Loucy (cell line): Measurements from ENCODE around the gene PAM16.

Source experiments
- EZH2phosphoT487 ChIP-seq: fragments of 200-600 bp; IDR thresholded peaks from 2 replicates; pipeline ENCODE4 v1.6.1; 2018; ENCODE audit warnings: antibody characterized with exemption, mild to moderate bottlenecking, moderate library complexity, borderline replicate concordance
- TF ChIP-seq, protein P1 (sequence below): fragments of 200-600 bp; sonication (generic); conservative IDR thresholded peaks from 2 replicates; pipeline ENCODE4 v1.5.1; 2014; ENCODE audit warnings: mild to moderate bottlenecking, antibody characterized with exemption, low read length

DNA sequence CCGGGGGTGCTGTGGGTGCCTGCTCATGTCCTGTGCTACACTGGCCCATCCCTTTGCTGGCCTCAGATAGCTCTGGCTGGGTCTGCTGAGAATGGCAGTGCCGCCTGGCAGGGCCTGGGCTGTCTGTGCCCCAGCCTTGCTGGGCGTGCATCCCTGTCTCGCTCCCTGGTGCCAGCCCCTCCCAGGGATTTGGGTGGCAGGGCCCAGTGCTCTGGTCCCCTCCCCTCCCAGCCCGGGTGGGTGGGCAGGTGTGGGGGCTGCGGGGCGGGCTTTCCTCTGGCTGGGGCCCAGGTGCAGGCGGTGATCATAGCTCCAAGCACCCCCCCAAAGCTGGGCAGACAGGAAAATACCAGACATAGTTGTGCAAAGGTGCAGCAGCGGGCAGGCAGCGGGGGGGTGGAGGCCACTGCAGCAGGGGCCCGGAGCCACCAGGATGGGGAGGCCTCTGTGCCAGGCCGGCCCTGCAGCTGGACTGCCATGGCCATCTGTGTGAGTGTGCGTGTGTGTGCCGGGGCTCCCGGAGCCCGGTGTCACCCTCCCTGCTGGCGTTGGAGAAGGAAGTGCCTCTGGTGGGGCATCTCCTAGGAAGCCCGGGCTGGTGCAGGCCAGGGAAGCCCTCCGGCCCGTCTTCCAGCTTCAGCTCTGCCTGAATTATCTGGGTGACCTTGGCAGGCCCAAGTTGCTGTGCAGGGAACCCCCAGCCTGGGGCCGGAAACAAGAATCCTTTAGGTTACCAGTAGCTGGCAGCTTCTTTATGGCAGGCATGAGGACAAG is 27.9 kb downstream of the PAM16 start:
- TF ChIP-seq, protein P1, sequence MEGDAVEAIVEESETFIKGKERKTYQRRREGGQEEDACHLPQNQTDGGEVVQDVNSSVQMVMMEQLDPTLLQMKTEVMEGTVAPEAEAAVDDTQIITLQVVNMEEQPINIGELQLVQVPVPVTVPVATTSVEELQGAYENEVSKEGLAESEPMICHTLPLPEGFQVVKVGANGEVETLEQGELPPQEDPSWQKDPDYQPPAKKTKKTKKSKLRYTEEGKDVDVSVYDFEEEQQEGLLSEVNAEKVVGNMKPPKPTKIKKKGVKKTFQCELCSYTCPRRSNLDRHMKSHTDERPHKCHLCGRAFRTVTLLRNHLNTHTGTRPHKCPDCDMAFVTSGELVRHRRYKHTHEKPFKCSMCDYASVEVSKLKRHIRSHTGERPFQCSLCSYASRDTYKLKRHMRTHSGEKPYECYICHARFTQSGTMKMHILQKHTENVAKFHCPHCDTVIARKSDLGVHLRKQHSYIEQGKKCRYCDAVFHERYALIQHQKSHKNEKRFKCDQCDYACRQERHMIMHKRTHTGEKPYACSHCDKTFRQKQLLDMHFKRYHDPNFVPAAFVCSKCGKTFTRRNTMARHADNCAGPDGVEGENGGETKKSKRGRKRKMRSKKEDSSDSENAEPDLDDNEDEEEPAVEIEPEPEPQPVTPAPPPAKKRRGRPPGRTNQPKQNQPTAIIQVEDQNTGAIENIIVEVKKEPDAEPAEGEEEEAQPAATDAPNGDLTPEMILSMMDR: no peak
- no peak for TF ChIP-seq EZH2phosphoT487
